ENCODE results near the gene SNRNP70. TPM values are rescaled to one million over a fixed set of nuclear protein-coding genes. Genes with fewer than 3 reads are reported as not detected.
A peak's percentile ranks its signal among the peaks of the same experiment; 100 is the strongest.

Gene SNRNP70
- total RNA-seq, 4 donors from 2014 or later: 55.6 to 305 (median 107) TPM

DNA sequence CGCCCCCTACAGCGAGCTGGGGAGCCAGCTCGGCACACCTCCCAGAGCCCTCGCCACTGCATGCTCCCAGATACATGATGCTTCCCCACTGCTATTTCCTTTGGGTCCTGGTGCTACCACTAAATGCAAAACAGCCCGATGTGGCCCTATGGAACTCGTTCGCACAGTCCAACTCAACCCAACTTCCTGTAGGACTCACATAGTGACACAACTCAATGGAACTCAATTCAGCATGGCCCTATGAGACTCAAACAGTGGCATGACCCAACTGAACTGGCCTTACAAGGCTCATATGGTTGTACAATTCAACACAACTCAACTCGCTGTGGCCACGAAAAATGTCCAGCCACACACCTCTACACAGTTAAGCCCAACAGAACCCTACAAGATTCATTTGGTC, 16.2 kb upstream of the SNRNP70 start:
- peaks cover 0 to 2% (median 0%) of the 10 kb centered on the region in 3 donors for H3K27me3 ChIP-seq
- TF ChIP-seq, protein P1, sequence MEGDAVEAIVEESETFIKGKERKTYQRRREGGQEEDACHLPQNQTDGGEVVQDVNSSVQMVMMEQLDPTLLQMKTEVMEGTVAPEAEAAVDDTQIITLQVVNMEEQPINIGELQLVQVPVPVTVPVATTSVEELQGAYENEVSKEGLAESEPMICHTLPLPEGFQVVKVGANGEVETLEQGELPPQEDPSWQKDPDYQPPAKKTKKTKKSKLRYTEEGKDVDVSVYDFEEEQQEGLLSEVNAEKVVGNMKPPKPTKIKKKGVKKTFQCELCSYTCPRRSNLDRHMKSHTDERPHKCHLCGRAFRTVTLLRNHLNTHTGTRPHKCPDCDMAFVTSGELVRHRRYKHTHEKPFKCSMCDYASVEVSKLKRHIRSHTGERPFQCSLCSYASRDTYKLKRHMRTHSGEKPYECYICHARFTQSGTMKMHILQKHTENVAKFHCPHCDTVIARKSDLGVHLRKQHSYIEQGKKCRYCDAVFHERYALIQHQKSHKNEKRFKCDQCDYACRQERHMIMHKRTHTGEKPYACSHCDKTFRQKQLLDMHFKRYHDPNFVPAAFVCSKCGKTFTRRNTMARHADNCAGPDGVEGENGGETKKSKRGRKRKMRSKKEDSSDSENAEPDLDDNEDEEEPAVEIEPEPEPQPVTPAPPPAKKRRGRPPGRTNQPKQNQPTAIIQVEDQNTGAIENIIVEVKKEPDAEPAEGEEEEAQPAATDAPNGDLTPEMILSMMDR (IDR thresholded peaks at IDR 0.05 in 4 of 5, conservative IDR thresholded peaks at IDR 0.05 in 1 of 5): no peak
- TF ChIP-seq POLR2A (IDR thresholded peaks at IDR 0.05): no peak
- peaks cover 38 to 62% of the 10 kb centered on the region in 2 donors for H3K4me1 ChIP-seq
- H3K36me3 ChIP-seq: no peaks in the 10 kb centered on the region
- intact Hi-C loops (cut with DNase I; ENCODE audit: low total_unique reads) (no loop called here), in situ Hi-C loops (cut with MboI; ENCODE audit: low sequenced_read_pairs in 4 of 4) (no loop called here)
- DNase-seq (no peak), ATAC-seq (no peak)
- H3K9me3 ChIP-seq: no peaks in the 10 kb centered on the region
- H3K4me3 ChIP-seq: no peak overlapping the region
- H3K27ac ChIP-seq: peak overlapping the region; percentile 23 to 95 (median 90)

DNA sequence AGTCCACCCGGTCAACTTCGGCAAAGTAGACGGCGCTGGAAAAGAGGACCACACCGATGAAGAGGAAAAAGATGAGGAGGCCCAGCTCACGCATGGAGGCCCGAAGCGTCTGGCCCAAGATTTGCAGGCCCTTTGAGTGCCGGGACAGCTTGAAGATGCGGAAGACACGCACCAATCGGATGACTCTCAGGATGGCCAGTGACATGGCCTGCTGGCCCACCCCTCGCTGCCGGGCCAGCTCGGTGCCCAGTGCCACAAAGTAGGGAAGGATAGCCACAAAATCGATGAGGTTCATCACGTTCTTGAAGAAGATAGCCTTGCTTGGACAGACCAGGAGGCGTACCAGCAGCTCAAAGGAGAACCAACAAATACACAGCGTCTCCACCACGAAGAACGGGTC, 14.8 kb upstream of the SNRNP70 start:
- H3K36me3 ChIP-seq: no peaks in the 10 kb centered on the region
- H3K27ac ChIP-seq: peak overlapping the region; percentile 87 to 95 (median 92)
- ATAC-seq (no peak), DNase-seq (no peak)
- peaks cover 37 to 53% of the 10 kb centered on the region in 2 donors for H3K4me1 ChIP-seq
- peaks cover 0 to 2% (median 0%) of the 10 kb centered on the region in 3 donors for H3K27me3 ChIP-seq
- TF ChIP-seq, protein P1 (IDR thresholded peaks at IDR 0.05 in 4 of 5, conservative IDR thresholded peaks at IDR 0.05 in 1 of 5): no peak
- no peak for TF ChIP-seq POLR2A (IDR thresholded peaks at IDR 0.05)
- H3K4me3 ChIP-seq: no peak overlapping the region
- no peaks in the 10 kb centered on the region for H3K9me3 ChIP-seq
- intact Hi-C loops (cut with DNase I; ENCODE audit: low total_unique reads): loop anchor here (5.0 kb wide), 2 partner anchors 78 to 1958 kb away; partner anchors contain the start of genes GYS1, RUVBL2 and ZC3H4
- in situ Hi-C loops (cut with MboI; ENCODE audit: low sequenced_read_pairs in 4 of 4): no loop called here

DNA sequence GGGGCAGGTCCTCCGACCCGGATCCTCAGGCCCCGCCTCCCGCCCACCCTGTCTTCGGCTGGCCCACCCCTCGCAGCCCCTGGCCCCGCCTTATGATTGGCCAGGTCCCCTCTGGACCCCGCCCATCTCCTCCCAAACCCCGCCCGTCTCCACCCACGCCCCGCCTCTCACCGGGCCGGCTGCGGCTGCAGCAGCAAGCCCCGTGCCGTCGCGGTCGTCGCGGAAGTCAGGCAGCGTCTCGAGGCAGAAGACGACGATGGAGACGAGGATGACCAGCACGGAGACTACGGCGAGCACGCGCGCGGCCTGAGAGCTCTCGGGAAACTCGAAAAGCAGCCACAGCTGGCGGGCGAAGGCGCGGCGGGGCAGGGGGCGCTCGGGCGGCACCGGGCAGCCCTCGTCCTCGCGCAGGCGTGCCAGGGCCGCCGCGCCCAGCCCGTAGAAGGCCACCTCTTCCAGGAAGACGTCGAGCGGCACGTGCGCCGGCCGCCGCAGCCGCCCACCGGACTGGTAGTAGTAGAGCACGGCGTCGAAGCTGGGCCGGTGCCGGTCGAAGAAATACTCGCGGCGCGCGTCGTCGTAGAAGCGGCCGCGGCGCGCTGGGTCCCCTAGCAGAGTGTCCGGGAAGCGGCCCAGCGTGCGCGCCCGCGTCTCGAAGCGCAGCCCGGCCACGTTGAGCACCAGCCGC, 13.2 kb upstream of the SNRNP70 start:
- ATAC-seq: peak; percentile 14 to 20
- no peaks in the 10 kb centered on the region for H3K9me3 ChIP-seq
- H3K4me1 ChIP-seq: peaks cover 23 to 37% of the 10 kb centered on the region in 2 donors
- H3K27ac ChIP-seq: peak overlapping the region; percentile 87 to 95 (median 92)
- H3K36me3 ChIP-seq: no peaks in the 10 kb centered on the region
- H3K27me3 ChIP-seq: no peaks in the 10 kb centered on the region
- in situ Hi-C loops (cut with MboI; ENCODE audit: low sequenced_read_pairs in 4 of 4): no loop called here
- DNase-seq: peak in 1 of 2 donors; percentile 50
- H3K4me3 ChIP-seq: peak overlapping the region; percentile 38 to 53 (median 52)
- TF ChIP-seq, protein P1 (IDR thresholded peaks at IDR 0.05 in 4 of 5, conservative IDR thresholded peaks at IDR 0.05 in 1 of 5): no peak
- TF ChIP-seq POLR2A (IDR thresholded peaks at IDR 0.05): no peak
- intact Hi-C loops (cut with DNase I; ENCODE audit: low total_unique reads): loop anchor here (5.0 kb wide), 2 partner anchors 80 to 1960 kb away; partner anchors contain the start of genes GYS1, RUVBL2 and ZC3H4

DNA sequence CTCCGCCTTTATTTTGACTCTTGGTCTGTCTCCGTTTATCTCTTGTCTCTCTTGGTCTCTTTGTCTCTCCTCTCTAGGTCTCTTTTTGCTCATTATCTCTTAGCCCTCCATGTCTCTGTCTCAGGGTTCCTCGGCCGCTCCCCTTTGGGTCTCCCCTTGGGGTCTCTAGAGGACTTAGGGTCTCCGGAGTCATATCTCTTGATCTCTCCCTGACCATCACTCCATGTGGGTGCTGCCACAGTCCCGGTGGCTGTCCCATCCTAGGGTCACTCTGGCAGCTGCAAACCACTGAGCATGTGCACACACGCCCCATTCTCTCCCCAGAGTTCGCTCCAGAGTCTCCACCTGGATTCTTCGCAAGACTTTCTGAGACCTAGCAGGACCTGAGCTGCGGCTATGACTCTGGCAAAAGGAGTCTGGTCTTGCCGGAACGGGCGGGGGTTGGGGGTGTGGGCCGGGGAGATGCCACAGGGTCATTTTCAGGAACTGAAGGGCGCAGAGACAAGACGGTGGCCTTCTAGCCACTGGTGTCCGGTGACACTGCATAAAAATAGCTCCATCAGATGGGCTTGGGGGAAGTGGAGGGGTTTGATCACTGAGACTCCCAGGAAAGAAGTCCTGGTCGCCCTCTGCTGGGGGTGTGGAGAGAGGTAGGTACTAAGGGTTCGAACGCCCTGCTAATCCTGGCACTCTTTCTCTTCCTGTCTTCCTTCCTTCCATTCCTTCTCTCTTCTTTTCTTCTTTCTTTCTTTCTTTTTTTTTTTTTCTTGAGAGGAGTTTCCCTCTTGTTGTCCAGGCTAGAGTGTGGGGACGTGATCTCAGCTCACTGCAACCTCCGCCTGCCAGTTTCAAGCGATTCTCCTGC, 11.5 kb upstream of the SNRNP70 start:
- no peaks in the 10 kb centered on the region for H3K36me3 ChIP-seq
- H3K9me3 ChIP-seq: no peaks in the 10 kb centered on the region
- peaks cover 14 to 24% of the 10 kb centered on the region in 2 donors for H3K4me1 ChIP-seq
- ATAC-seq: peak; percentile 72 to 80
- H3K27me3 ChIP-seq: no peaks in the 10 kb centered on the region
- peak overlapping the region; percentile 14 to 52 (median 48) for H3K4me3 ChIP-seq
- in situ Hi-C loops (cut with MboI; ENCODE audit: low sequenced_read_pairs in 4 of 4) (no loop called here), intact Hi-C loops (cut with DNase I; ENCODE audit: low total_unique reads) (loop anchor here (1.0 to 5.0 kb wide), 4 partner anchors 17 to 1961 kb away; partner anchors contain the start of genes GYS1, RUVBL2 and ZC3H4)
- DNase-seq: peak; percentile 47 to 86
- peak; percentile 46 to 49 for TF ChIP-seq POLR2A (IDR thresholded peaks at IDR 0.05)
- TF ChIP-seq, protein P1 (IDR thresholded peaks at IDR 0.05 in 4 of 5, conservative IDR thresholded peaks at IDR 0.05 in 1 of 5): peak; percentile 27 to 60 (median 55)
- H3K27ac ChIP-seq: peak overlapping the region; percentile 85 to 95 (median 92)

Measured in gastrocnemius medialis (tissue), 4 donors.